HG02759 (cell line): ENCODE data around the gene GSTA5.
"Not testable (repeated sequence)": the region's sequence is repeated elsewhere in the genome, so short reads cannot be mapped to it uniquely, and the experiment has no call there.

Experiments used
- ATAC-seq: cut with Tn5 transposase; IDR thresholded peaks from one replicate; pipeline ENCODE4 v1.9.1; 2021; ENCODE audit warnings: mild to moderate bottlenecking, moderate library complexity; ENCODE audit not compliant: unreplicated experiment

Gene GSTA5

DNA sequence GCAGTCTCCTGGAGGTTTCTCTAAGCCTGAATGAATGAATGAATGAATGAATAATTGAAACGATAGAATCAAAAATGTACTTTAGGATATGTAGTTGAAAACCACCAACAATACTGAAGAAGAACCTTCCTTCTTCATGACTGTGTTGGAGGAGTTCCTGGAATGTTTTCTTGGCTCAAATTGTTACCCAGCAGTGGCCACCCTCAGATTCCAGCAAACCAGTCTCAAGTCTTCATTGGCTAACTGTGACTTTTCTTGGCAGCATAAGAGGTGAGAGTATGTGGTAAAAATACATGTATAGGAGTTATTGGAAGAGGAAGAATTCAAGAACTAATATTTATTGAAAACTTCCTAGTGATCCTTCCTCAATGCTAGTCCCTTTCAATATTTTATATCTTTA, 41.3 kb downstream of the GSTA5 start:
- not testable (repeated sequence) for ATAC-seq

DNA sequence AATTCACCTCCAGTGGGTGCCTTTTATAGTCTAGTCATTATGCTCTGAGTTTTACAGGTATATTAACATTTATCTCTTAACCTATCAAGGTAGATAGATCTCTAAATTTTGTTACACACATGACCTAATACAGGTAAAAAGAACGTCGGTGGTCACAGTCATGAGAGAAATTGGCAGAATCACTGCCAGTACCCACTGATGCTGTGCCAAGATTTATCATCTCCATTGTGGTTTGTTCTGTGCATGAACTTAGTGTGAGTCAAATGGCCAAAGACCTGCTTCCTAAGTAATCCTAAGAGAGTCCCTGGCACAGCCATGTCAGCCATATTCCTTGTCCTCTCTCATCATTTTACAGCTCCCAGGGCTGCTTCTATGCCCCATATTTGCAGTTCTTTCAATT, 46.2 kb downstream of the GSTA5 start:
- not testable (repeated sequence) for ATAC-seq

DNA sequence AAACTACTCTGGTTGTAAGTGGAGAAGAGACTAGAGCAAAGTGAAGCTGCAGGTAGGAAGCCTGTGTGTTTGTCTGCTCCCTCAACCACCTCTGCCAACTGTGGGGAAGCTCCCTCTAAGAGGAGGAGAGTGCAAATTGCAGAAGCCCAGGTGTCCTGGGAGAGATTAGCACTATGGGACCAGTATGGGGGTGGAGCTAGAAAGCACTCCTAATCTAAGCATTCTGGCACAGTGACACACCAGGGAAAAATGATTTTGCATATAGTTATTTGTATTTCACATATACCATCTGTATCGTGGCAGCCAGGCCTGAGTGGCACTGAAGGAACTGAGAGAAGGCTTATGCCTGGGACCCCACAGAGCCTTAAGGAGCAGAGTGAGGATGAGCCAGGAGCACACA, 49.8 kb downstream of the GSTA5 start:
- ATAC-seq: no peak

- ATAC-seq: not testable (repeated sequence)
Observed at GRCh38 chr6:52789658-52790057, 51.0 kb downstream of the GSTA5 start.

GRCh38 chr6:52788478-52788877, 52.1 kb downstream of the GSTA5 start:
- ATAC-seq: no peak

DNA sequence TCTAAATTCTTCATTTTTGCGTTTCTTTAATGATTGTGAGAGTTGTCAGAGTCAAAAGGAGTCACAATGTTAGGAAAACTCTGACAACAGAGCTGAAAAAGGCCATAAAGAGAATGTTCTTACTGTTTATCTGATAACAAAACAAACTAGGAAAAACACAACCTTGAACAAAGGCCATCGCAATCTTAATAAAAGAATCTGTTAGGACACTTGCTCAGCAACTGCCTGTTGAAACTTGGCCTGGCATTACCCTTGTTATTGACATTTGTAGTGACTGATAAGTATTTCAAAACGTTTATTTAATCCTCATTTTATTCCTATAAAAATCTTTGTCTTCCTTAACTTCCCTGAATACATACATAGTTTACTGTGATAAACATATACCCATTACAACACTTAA, 52.7 kb downstream of the GSTA5 start:
- no peak for ATAC-seq

GRCh38 chr6:52786249-52786956, 54.2 kb downstream of the GSTA5 start:
- ATAC-seq: no peak

DNA sequence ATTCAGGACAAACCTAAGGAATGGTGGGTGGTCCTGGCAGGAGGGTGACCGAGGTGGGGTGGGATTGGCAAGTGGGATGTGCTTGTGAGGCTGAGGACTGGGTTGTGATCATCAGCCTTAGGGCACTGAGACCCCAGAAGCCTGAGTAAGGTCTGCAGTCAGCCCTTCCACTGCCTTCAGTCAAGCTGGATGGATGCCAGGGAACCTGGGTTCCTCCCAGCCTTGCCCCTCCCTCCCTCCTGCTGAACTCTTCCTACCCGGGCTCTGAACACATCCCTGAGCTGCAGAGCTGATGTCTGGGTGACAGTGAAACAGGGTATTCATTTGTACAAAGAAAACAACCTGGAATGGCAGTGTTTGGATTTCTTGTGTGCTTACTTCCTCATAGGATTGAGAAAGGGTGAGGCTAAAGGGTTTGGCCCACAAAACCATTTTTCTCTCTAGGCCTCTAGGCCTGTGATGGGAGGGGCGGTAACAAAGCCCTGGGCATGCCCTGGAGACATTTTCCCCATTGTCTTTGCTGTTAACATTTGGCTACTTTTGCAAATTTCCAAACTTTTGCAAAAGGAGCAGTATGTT, 57.8 kb downstream of the GSTA5 start:
- not testable (repeated sequence) for ATAC-seq

DNA sequence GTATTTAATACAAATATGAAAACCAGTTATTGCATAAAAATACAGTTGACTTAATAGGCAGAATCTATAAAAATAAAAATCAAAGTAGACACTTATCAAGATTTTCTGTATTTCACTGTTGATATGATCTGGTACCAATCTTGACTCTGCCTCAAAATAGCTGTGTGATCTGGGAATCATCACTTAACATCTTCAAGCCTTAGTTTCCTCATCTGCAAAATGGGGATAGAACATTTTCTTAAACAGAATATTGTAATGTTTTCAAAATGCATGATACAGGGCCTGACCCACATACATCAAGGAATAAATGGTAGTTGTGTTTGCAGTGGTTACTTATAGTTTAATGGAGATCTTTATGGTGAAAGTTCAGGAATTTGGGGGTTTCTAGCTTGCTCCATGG, 58.4 kb downstream of the GSTA5 start:
- ATAC-seq: not testable (repeated sequence)
